Lower lobe of right lung (tissue), 2 donors: ENCODE results near the gene SP140L. TPM values are rescaled to one million over a fixed set of nuclear protein-coding genes. Genes with fewer than 3 reads are reported as not detected.
A peak's percentile ranks its signal among the peaks of the same experiment; 100 is the strongest.
"Not testable (repeated sequence)": the region's sequence is repeated elsewhere in the genome, so short reads cannot be mapped to it uniquely, and the experiment has no call there.

Experiments used
- ATAC-seq, 2 donors: fragments of 200-7000 bp; cut with Tn5 transposase; one replicate each; pipeline ENCODE4 v1.9.1; 2020 to 2022; ENCODE audit warnings: mild to moderate bottlenecking in 2 of 2, moderate library complexity in 2 of 2
- DNase-seq: peaks from one replicate; pipeline ENCODE4 v3.0.0-alpha.2; 2020
- H3K27ac ChIP-seq: fragments of 200-600 bp; one replicate; pipeline ENCODE4 v1.8.0; 2022
- H3K27me3 ChIP-seq: fragments of 200-600 bp; one replicate; pipeline ENCODE4 v1.8.0; 2022; ENCODE audit warnings: low read depth
- H3K36me3 ChIP-seq: fragments of 200-600 bp; one replicate; pipeline ENCODE4 v1.8.0; 2022; ENCODE audit warnings: mild to moderate bottlenecking
- H3K4me1 ChIP-seq: fragments of 200-600 bp; one replicate; pipeline ENCODE4 v1.8.0; 2022
- H3K4me3 ChIP-seq: fragments of 200-600 bp; one replicate; pipeline ENCODE4 v1.8.0; 2022; ENCODE audit warnings: mild to moderate bottlenecking
- H3K9me3 ChIP-seq: fragments of 200-600 bp; one replicate; pipeline ENCODE4 v1.8.0; 2022
- CTCF ChIP-seq: fragments of 200-600 bp; IDR thresholded peaks from one replicate; pipeline ENCODE4 v1.8.0; 2022; ENCODE audit warnings: antibody characterized with exemption, mild to moderate bottlenecking
- intact Hi-C: fragments of 100-400 bp; cut with DNase I; formaldehyde crosslinking; loops from one replicate; pipeline ENCODE4 v1.11.0; 2022
- total RNA-seq: library from RNA; stranded (reverse); fragmentation: NEBNext Ultra II Directional; extraction: Animal tissue kit (Norgen Biotek cat#: 25700); gene quantifications from one replicate; pipeline ENCODE4 v1.2.1, GENCODE V29; 2021
- donor health status: DM: no; HTN: yes; CAD: no; lungs with severe emphysema.

SP140L gene
- total RNA-seq, 1 donor from 2014 or later, result 34.0 TPM

- Histone ChIP-seq H3K4me1 (no peaks in the 10 kb centered on the region), H3K27me3 (no peaks in the 10 kb centered on the region), H3K9me3 (peaks cover 12% of the 10 kb centered on the region), H3K4me3 (no peak overlapping the region), H3K36me3 (no peaks in the 10 kb centered on the region), H3K27ac (no peak overlapping the region)
- intact Hi-C loops, result no loop called here
- no peak for ATAC-seq
- no peak for DNase-seq
- TF ChIP-seq CTCF, result no peak
Measured at GRCh38 chr2:230299618-230300017, 27.4 kb upstream of the SP140L start.

- H3K27me3 ChIP-seq, result no peaks in the 10 kb centered on the region
- peak in 1 of 2 donors; percentile 21 for ATAC-seq
- no peak for TF ChIP-seq CTCF
- no peaks in the 10 kb centered on the region for H3K36me3 ChIP-seq
- DNase-seq, result no peak
- intact Hi-C loops, result no loop called here
- no peak overlapping the region for H3K4me3 ChIP-seq
- peaks cover 12% of the 10 kb centered on the region for H3K9me3 ChIP-seq
- no peak overlapping the region for H3K27ac ChIP-seq
- H3K4me1 ChIP-seq, result no peaks in the 10 kb centered on the region
Measured at GRCh38 chr2:230305416-230306275, 21.3 kb upstream of the SP140L start.

- Histone ChIP-seq H3K27me3 (no peaks in the 10 kb centered on the region), H3K4me3 (no peak overlapping the region), H3K9me3 (peaks cover 12% of the 10 kb centered on the region), H3K36me3 (no peaks in the 10 kb centered on the region), H3K4me1 (no peaks in the 10 kb centered on the region), H3K27ac (no peak overlapping the region)
- intact Hi-C loops, result no loop called here
- no peak for TF ChIP-seq CTCF
- no peak for DNase-seq
- ATAC-seq, result no peak
Measured at GRCh38 chr2:230306474-230306873, 20.5 kb upstream of the SP140L start.

GRCh38 chr2:230307485-230307884 lies 19.5 kb upstream of the SP140L start:
- Histone ChIP-seq H3K9me3 (peaks cover 10% of the 10 kb centered on the region), H3K4me3 (no peak overlapping the region)
- intact Hi-C loops, result no loop called here

GRCh38 chr2:230308402-230309000 lies 18.5 kb upstream of the SP140L start:
- ATAC-seq, result no peak
- Histone ChIP-seq H3K4me1 (no peaks in the 10 kb centered on the region), H3K27me3 (no peaks in the 10 kb centered on the region), H3K36me3 (no peaks in the 10 kb centered on the region), H3K4me3 (no peak overlapping the region), H3K27ac (no peak overlapping the region), H3K9me3 (peaks cover 7% of the 10 kb centered on the region)
- TF ChIP-seq CTCF, result no peak
- intact Hi-C loops, result no loop called here
- DNase-seq, result no peak

More at GRCh38 chr2:230307485-230307884, 19.5 kb upstream of the SP140L start:
- TF ChIP-seq CTCF, result no peak
- Histone ChIP-seq H3K4me1 (no peaks in the 10 kb centered on the region), H3K27ac (no peak overlapping the region), H3K36me3 (no peaks in the 10 kb centered on the region), H3K27me3 (no peaks in the 10 kb centered on the region)
- DNase-seq (no peak), ATAC-seq (no peak)

GRCh38 chr2:230310792-230311191 lies 16.2 kb upstream of the SP140L start:
- DNase-seq, H3K4me3 ChIP-seq, H3K27ac ChIP-seq, H3K9me3 ChIP-seq, H3K36me3 ChIP-seq, intact Hi-C loops, H3K27me3 ChIP-seq, H3K4me1 ChIP-seq: not testable (repeated sequence)
- peak; percentile 43 to 66 for ATAC-seq

- DNase-seq, H3K4me1 ChIP-seq, H3K9me3 ChIP-seq, intact Hi-C loops, H3K36me3 ChIP-seq, H3K27ac ChIP-seq, ATAC-seq, H3K4me3 ChIP-seq, H3K27me3 ChIP-seq: not testable (repeated sequence)
Measured at GRCh38 chr2:230311634-230312033, 15.4 kb upstream of the SP140L start.
